ENCODE measurements around the gene OR10G3. TPM values are rescaled to one million over a fixed set of nuclear protein-coding genes. Genes with fewer than 3 reads are reported as not detected.

OR10G3 gene
- total RNA-seq (2022; extraction: Qiagen RNA extraction) = not detected in 5 replicates

GRCh38 chr14:21579976-21580375 is at the start of gene OR10G3:
Gene OR10G3 (minus strand): TSS chr14:21580076. CDS start chr14:21570744, 9,332 bp downstream.

GRCh38 chr14:21525962-21526671 is 53.8 kb downstream of the OR10G3 start, which contains the start of gene SALL2:
Gene SALL2 (minus strand): TSS chr14:21526346. CDS start chr14:21526127, 219 bp downstream.

Other genes with a start within 250 kb of the OR10G3 start
- gene SUPT16H, start 196.1 kb downstream of the OR10G3 start, total RNA-seq (2022; extraction: Qiagen RNA extraction) = 94.7 to 109 TPM (median 99.1 TPM) in 5 replicates
- gene CHD8, start 124.0 kb downstream of the OR10G3 start, total RNA-seq (2022; extraction: Qiagen RNA extraction) = 37.0 to 41.9 TPM (median 37.9 TPM) in 5 replicates
- 10.2 to 13.5 TPM (median 11.6 TPM) in 5 replicates for gene RAB2B, start 103.1 kb downstream of the OR10G3 start, total RNA-seq (2022; extraction: Qiagen RNA extraction)
- gene TOX4, start 102.9 kb downstream of the OR10G3 start, total RNA-seq (2022; extraction: Qiagen RNA extraction) = 51.9 to 69.5 TPM (median 63.7 TPM) in 5 replicates
- gene METTL3, start 68.7 kb downstream of the OR10G3 start, total RNA-seq (2022; extraction: Qiagen RNA extraction) = 40.4 to 50.3 TPM (median 46.9 TPM) in 5 replicates
- gene SALL2, start 53.7 kb downstream of the OR10G3 start, total RNA-seq (2022; extraction: Qiagen RNA extraction) = 0.50 to 1.0 TPM (median 0.73 TPM) in 5 replicates
- gene OR10G2, start 54.9 kb upstream of the OR10G3 start, total RNA-seq (2022; extraction: Qiagen RNA extraction) = not detected in 5 replicates
- gene OR4E2, start 73.8 kb upstream of the OR10G3 start, total RNA-seq (2022; extraction: Qiagen RNA extraction) = not detected in 5 replicates
- not detected in 5 replicates for gene OR4E1, start 93.7 kb upstream of the OR10G3 start, total RNA-seq (2022; extraction: Qiagen RNA extraction)